DOHH2 (cell line): Measurements from ENCODE around the gene ARHGAP6.

Experiments
- CTCF ChIP-seq: fragments of 200-600 bp; sonication (generic); IDR thresholded peaks from one replicate; pipeline ENCODE4 v1.5.1; 2014; ENCODE audit warnings: antibody characterized with exemption, mild to moderate bottlenecking, low read depth, low read length; ENCODE audit not compliant: poor library complexity, severe bottlenecking
- EZH2phosphoT487 ChIP-seq: fragments of 200-600 bp; sonication (generic); IDR thresholded peaks from 2 replicates; pipeline ENCODE4 v1.6.1; 2017; ENCODE audit warnings: borderline replicate concordance, mild to moderate bottlenecking, antibody characterized with exemption, low read length, moderate library complexity, mixed read lengths

- no peak for TF ChIP-seq CTCF
- no peak for TF ChIP-seq EZH2phosphoT487
Observed at GRCh38 chrX:11408783-11409182, 256.9 kb downstream of the ARHGAP6 start.
